Colonic mucosa (tissue), 4 donors: ENCODE results near the gene CCNJL. TPM values are rescaled to one million over a fixed set of nuclear protein-coding genes. Genes with fewer than 3 reads are reported as not detected.

Source experiments
- DNase-seq: peaks from one replicate; pipeline ENCODE4 v3.0.0-alpha.2; 2020
- H3K27ac ChIP-seq: fragments of 200-600 bp; one replicate; pipeline ENCODE4 v1.8.0; 2021
- H3K27me3 ChIP-seq: fragments of 200-600 bp; one replicate; pipeline ENCODE4 v1.8.0; 2021
- H3K36me3 ChIP-seq: fragments of 200-600 bp; one replicate; pipeline ENCODE4 v1.8.0; 2021
- H3K4me1 ChIP-seq: fragments of 200-600 bp; one replicate; pipeline ENCODE4 v1.8.0; 2021; ENCODE audit warnings: mild to moderate bottlenecking
- H3K4me3 ChIP-seq: fragments of 200-600 bp; one replicate; pipeline ENCODE4 v1.8.0; 2021
- H3K9ac ChIP-seq, 2 donors: one replicate each; pipeline ENCODE4 v1.7.0; 2013; ENCODE audit warnings: control low read depth in 2 of 2, low read depth in 2 of 2, low read length in 2 of 2
- H3K9me3 ChIP-seq: fragments of 200-600 bp; one replicate; pipeline ENCODE4 v1.8.0; 2021
- intact Hi-C: fragments of 100-400 bp; cut with DNase I; formaldehyde crosslinking; loops from one replicate; pipeline ENCODE4 v1.14.1; 2022
- total RNA-seq, 2 donors: library from RNA; stranded (reverse); fragmentation: NEBNext Ultra II Directional in 1 of 2; extraction: Animal tissue kit (Norgen Biotek cat#: 25700) in 1 of 2; gene quantifications; one replicate each; pipeline ENCODE4 v1.2.1, GENCODE V29; 2021
- TF ChIP-seq, protein P1 (sequence below): fragments of 200-600 bp; IDR thresholded peaks from one replicate; pipeline ENCODE4 v1.8.0; 2022; ENCODE audit warnings: antibody characterized with exemption, mild to moderate bottlenecking
- donor health status: healthy.
- donor health status: DM: no; HTN: no; CAD: no.
- donor health status: DM: no; HTN: no; CAD: no.

Gene CCNJL
- total RNA-seq, 2 donors from 2014 or later, result 14.6 to 21.6 TPM

DNA sequence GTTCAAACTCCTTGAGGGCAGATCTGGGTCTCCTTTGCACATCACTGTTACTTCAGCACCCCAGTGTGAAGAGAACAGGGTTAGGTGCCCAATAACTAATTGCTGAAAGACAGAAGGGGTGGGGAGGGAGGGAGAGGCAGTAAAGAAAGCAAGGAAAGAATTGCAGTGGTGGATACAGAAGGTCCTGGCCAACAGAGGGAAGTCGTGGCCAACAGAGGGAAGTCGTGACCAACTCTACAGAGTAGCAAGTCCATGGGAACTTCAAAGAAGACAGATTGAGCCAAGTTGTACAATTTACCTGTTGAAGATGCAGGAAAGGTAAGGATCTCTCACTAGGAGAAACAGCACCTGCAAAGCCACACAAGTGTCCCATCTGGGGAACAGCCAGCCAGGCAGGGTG lies 27.0 kb downstream of the CCNJL start:
- Histone ChIP-seq H3K9ac (peak overlapping the region in 1 of 2 donors; percentile 34), H3K4me1 (no peaks in the 10 kb centered on the region), H3K4me3 (no peak overlapping the region), H3K36me3 (no peaks in the 10 kb centered on the region), H3K9me3 (no peaks in the 10 kb centered on the region), H3K27ac (no peak overlapping the region), H3K27me3 (no peaks in the 10 kb centered on the region)
- TF ChIP-seq, protein P1, sequence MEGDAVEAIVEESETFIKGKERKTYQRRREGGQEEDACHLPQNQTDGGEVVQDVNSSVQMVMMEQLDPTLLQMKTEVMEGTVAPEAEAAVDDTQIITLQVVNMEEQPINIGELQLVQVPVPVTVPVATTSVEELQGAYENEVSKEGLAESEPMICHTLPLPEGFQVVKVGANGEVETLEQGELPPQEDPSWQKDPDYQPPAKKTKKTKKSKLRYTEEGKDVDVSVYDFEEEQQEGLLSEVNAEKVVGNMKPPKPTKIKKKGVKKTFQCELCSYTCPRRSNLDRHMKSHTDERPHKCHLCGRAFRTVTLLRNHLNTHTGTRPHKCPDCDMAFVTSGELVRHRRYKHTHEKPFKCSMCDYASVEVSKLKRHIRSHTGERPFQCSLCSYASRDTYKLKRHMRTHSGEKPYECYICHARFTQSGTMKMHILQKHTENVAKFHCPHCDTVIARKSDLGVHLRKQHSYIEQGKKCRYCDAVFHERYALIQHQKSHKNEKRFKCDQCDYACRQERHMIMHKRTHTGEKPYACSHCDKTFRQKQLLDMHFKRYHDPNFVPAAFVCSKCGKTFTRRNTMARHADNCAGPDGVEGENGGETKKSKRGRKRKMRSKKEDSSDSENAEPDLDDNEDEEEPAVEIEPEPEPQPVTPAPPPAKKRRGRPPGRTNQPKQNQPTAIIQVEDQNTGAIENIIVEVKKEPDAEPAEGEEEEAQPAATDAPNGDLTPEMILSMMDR, result no peak
- intact Hi-C loops, result no loop called here
- no peak for DNase-seq

DNA sequence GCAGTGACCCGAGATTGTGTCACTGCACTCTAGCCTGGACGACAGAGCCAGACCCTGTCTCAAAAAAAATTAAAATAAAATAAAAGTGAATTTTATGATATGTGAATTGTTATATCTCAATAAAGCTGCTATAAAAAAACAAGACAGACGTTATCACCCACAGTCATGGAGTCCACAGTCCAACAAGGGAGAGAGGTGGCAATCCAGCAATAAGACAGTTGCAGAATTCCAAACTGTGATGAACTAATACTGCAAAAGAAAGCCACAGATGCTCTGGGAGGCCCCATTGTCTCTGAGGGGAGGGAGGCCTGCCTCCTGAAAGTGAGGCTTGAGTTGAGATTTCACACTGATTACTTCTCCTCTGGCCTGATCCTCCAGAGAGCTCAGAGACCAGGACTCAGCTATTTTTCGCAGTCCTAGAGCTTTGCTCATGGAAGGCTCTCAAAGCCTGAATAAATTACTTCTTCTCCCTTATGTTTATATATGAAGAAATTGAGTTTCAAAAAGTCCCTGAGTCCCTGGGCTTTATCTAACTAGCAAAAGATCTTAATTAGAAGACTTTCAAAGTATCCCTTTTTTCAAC lies 28.0 kb downstream of the CCNJL start:
- H3K4me3 ChIP-seq, result no peak overlapping the region
- H3K4me1 ChIP-seq, result no peaks in the 10 kb centered on the region
- no peaks in the 10 kb centered on the region for H3K27me3 ChIP-seq
- intact Hi-C loops, result no loop called here
- peak overlapping the region; percentile 29 for H3K27ac ChIP-seq
- no peaks in the 10 kb centered on the region for H3K9me3 ChIP-seq
- TF ChIP-seq, protein P1, result no peak
- DNase-seq, result no peak
- no peak overlapping the region for H3K9ac ChIP-seq
- H3K36me3 ChIP-seq, result no peaks in the 10 kb centered on the region

- no peaks in the 10 kb centered on the region for H3K27me3 ChIP-seq
- H3K9me3 ChIP-seq, result no peaks in the 10 kb centered on the region
- DNase-seq, result no peak
- peak overlapping the region in 1 of 2 donors; percentile 68 for H3K9ac ChIP-seq
- H3K4me3 ChIP-seq, result no peak overlapping the region
- TF ChIP-seq, protein P1, result no peak
- intact Hi-C loops, result no loop called here
- no peaks in the 10 kb centered on the region for H3K36me3 ChIP-seq
- no peaks in the 10 kb centered on the region for H3K4me1 ChIP-seq
- peak overlapping the region; percentile 65 for H3K27ac ChIP-seq
These were observed 31.1 kb downstream of the CCNJL start for GRCh38 chr5:160281275-160281674.

DNA sequence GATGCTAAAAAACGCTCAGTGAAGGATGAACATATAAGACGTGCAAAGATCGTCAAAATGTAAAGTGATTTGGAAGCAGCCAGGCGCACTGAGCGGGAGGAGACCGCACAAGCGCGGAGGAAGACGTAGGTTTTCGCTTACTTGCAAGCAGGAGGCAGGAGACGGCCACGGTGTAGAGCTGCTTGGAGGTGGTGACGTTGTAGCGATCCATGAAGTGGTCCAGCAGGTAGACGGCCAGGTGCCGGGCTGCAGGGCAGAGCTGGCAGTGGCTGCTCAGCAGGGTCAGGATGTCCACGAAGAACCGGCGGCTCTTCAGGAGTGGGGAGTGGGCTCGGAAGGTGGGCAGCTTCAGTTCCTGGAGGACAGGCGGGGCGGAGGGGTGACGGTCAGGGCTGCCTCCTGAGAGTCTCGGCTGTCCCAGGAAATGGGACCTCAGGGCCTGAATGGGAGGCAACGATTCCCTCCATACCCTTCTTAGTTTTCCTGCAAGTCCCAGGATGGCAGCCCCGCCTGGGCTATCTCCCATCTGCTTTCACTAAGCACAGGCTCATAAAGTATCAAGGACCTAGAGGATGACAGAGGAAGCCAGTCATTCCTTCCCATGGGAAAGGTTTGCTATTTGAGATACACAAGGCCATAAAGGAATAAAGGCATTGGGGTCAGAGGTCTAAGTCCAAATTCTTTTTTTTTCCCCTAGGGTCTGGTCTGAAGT lies 31.8 kb downstream of the CCNJL start:
- Histone ChIP-seq H3K4me1 (no peaks in the 10 kb centered on the region), H3K27ac (peak overlapping the region; percentile 72), H3K9ac (peak overlapping the region in 1 of 2 donors; percentile 68), H3K27me3 (no peaks in the 10 kb centered on the region), H3K9me3 (no peaks in the 10 kb centered on the region), H3K36me3 (no peaks in the 10 kb centered on the region), H3K4me3 (no peak overlapping the region)
- TF ChIP-seq, protein P1, result no peak
- intact Hi-C loops, result no loop called here
- DNase-seq, result peak; percentile 72

DNA sequence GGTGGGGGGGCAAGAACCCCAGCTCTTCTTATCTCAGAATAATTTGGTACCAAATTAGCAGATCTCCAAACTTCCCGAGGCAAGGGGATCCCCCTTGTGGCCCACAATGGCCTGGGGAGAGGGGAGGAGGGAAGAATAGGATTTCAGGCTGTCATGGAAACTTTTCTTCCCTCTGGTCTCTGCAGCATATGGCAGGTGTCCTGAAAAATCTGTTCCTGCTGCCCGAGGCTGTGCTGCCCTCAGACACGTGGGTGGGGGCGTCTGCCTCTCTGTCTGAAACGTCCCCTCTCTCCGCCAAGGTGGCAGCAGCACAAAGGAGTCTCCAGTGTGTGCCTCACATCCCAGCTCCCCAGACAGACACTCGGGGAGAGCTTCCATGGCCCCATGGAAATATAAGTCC lies 34.0 kb downstream of the CCNJL start:
- Histone ChIP-seq H3K9ac (peak overlapping the region in 1 of 2 donors; percentile 38), H3K27me3 (no peaks in the 10 kb centered on the region), H3K9me3 (no peaks in the 10 kb centered on the region), H3K27ac (no peak overlapping the region), H3K4me1 (no peaks in the 10 kb centered on the region), H3K4me3 (no peak overlapping the region), H3K36me3 (no peaks in the 10 kb centered on the region)
- TF ChIP-seq, protein P1, result no peak
- DNase-seq, result no peak
- intact Hi-C loops, result no loop called here
